NCI-H748 treated with DMSO at 0.1 percent for 48 hours (cell line): Measurements from ENCODE around the gene PUS1.

ENCODE experiments used
- DNase-seq: peaks from one replicate; lab custom pipeline; 2025; lab: John Stamatoyannopoulos, UW

The PUS1 gene

GRCh38 chr12:131902332-131903241 is 26.5 kb upstream of the PUS1 start:
- no peak for DNase-seq

GRCh38 chr12:131903270-131904255 is 25.5 kb upstream of the PUS1 start:
- DNase-seq, result no peak

- DNase-seq, result no peak
These were observed 24.7 kb upstream of the PUS1 start for GRCh38 chr12:131904346-131904745.

DNA sequence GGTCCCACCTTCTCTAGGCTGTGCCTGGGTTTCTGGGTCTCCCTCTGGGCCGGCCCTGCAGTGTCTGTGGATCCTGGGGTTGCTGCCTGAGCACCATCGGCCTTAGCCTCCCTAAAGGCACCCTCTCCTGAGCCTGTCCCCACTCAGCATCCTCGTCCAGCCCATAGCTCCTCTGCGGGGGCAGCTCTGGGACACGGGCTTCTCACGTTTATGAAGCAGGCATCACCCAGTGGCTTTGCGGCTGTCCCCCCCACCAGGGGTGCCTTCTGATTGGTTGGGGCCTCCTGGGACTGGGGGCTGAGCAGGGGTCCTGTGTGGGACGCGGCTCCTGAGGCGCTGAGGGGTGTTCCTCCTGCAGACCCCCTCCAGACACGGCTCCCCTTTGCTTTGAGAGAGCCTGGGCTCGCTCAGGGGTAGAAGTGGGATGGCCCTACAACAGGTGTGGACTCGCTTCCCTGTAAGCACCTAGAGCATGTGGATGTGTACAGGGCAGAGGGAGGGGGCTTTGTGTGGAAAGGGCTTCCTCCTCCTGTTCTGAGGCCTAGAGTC is 23.9 kb upstream of the PUS1 start:
- no peak for DNase-seq

DNA sequence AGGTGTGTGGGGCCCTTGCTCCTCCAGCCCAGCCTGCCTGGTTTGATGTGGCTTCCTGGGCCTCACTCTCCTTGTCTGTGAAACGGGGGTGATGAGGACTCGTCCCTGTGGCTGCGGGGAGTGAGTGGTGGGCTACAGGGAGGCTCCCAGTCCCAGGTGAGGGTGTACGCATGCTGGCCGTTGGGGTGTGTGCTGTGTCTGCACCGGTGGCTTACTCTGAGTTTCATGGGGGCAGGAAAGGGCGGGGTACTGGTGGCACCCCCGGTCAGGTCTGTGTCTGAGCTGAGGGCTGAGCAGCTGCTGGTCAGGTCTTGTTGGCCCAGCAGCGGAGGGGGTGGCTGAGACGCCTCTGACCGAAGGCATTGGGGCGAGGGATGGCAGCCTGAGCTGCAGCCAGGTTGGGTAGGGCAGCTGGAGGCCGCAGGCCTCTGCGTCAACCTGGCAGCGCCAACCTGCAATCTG is 23.4 kb upstream of the PUS1 start:
- no peak for DNase-seq

DNA sequence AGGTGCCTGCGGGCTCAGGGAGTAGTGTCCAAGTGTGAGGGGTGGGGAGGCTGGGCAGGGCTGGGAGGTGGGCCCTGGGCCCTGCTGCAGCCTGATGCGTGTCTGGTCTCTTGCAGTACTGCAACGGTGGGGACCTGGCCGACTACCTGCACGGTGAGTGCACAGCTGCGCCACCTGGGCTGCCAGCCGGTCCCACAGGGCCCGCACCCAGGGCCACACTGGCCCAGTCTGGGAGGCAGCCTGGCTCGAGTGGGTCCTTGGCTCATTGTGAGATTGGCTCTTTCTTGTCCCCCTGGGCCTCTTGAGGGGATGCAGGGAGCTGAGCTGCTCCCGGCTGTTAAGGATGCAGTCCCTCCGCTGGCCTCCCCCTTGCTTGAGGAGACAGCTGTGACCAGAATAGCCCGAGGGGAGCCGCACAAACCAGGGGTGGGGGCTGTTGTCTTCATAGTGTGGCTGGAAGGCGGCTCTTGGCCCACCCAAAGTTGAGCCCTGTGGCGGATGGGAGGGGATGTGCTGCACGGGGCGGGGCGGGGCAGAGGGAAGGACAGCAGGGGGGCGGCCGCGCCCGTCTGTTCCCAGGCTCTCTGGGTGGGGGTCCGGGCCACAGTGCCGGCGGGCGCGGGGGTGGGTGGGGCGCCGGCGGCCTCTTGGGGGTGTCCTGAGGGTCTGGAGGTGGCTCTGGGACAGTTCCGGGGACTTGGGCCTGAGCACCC is 21.5 kb upstream of the PUS1 start:
- DNase-seq, result no peak

DNA sequence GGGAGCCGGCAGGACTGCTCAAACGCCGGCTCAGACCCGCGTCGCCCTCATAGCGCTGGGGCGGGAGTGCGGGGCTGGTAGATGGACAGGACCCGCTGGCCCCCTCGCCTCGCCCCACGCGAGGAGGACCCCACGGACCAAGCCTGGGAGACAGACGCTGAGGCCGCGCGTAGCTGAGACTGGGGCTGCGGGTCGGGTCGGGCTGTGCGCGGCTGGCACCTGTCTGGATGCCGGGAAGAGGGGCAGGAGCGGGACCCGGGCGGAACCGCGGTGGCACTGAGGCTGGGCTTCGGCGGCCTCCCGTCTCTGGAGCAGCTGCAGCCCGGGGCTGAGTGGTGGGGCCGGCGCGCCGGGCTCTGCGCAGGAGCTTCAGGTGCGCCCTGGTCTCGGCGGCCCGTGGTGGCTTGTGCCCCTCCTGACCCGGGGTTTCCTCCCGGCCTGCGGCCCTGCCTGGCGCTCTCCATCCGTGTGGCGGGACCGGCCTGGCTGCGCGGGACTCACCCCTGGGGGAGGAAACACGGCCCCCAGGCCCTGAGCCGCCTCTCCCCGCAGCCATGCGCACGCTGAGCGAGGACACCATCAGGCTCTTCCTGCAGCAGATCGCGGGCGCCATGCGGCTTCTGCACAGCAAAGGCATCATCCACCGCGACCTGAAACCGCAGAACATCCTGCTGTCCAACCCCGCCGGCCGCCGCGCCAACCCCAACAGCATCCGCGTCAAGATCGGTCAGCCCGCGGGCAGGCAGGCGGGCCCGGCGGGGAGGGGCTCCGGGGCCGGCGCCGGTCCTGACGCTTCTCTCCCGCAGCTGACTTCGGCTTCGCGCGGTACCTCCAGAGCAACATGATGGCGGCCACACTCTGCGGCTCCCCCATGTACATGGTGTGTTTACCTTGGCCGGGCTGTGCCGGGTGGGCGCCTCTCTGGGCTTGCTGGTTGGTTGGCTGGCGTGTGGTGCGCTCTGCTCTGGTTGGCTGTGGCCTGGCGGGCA is 20.7 kb upstream of the PUS1 start:
- no peak for DNase-seq

- no peak for DNase-seq
These were observed 19.9 kb upstream of the PUS1 start for GRCh38 chr12:131909081-131909751.

DNA sequence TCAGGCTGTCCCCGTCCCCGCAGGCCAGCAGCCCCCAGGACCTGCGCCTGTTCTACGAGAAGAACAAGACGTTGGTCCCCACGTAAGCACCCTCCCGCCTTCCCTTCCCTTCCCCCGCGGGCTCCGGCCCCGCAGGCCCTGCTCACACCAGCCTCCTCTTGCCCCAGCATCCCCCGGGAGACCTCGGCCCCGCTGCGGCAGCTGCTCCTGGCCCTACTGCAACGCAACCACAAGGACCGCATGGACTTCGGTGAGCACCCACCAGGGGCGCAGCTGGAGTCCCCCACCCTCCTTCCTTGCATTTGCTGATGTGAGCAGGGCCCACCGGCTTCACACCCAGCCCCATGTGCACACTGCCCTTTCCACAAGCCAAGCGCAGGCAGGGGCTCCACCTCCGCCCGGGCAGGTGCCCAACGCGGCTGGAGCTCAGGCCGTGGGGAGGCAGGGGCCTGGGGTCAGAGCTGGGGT is 19.3 kb upstream of the PUS1 start:
- DNase-seq, result no peak

GRCh38 chr12:131910302-131911027 is 18.6 kb upstream of the PUS1 start:
- no peak for DNase-seq

DNA sequence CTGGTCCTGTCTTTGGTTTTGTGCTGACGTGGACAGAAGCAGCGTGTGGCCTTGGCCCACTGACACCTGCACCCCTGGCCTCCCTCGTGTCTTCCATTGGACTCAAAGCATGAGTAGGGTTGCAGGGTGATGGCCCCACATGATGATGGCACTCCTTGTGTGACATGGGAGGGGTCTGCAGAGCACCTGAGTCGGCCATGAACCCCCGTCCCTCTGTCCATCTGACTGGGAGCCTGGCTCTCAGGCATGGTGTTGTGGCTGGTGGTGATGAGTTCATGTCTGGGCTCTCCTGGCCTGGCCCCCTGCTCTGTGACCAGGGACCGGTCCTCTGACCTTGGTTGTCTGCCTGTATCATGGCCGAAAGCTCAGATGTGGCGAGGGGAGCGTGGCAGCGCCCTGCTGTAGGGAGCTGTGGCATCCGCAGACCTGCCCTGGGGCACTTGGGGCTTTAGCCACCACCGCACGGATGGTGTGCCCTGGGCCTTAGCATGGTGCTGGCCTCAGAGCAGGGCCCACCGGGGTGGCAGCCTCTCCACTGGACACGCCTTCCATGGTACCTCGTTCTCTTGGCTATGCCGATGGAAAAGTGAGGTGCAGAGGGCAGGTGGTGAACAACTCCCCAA is 17.9 kb upstream of the PUS1 start:
- no peak for DNase-seq

DNA sequence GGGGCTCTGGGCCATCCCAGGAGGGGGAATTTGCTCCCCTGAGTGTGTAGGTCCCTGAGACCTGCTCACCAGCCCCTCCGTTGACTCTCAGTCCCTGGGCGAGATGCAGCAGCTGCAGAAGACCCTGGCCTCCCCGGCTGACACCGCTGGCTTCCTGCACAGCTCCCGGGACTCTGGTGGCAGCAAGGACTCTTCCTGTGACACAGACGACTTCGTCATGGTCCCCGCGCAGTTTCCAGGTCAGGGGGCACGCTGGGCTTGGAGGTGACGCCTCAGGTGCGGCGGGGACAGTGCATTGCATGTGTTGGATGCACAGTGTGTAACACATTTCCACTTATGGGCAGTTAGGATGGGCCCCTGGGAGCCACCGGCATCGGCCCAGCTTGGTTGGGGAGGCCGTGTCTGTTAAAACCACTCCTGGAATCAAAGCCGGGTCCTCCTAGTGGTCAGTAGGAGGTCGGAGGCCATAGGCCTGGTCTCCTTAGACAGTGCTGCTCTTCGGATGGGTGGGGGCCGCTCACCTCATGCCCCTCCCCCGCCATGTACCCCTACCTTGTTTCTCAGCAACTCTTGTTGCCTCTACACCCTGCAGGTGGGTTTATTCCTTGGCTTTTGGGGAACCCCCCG is 17.1 kb upstream of the PUS1 start:
- no peak for DNase-seq

DNA sequence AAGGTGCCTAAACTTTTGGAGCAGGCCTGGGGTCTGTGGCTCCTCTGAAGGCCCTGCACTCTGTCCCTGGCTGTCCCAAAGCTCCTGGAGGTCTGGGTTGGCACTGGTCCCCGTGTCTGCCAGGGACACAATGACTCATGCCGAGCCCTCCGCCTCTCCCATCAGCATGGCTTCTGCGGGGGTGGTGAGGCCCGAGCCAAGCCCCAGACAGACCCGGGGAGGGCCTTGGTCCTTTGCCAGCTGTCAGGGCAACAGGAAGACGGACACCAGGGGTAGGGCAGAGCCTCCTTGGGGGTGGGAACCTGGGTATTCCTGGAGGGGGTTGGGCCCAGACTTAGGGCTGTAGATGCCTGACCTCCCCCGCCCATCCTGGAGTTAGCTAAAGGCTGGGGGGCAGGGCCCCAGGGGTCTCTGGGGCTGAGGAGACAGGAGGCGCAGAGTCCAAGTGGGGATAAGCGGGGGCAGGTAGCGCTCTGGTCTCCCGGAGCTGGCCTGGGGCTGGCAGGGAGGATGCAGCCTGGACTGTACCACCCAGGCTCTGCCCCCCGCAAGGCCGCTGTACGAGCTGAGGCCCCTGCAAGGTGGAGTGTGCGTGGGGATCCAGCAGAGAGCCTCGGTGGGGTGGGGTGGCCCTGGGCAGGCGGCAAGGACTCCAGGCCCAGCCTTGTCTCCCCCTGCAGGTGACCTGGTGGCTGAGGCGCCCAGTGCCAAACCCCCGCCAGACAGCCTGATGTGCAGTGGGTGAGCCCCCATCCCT is 16.4 kb upstream of the PUS1 start:
- no peak for DNase-seq

DNA sequence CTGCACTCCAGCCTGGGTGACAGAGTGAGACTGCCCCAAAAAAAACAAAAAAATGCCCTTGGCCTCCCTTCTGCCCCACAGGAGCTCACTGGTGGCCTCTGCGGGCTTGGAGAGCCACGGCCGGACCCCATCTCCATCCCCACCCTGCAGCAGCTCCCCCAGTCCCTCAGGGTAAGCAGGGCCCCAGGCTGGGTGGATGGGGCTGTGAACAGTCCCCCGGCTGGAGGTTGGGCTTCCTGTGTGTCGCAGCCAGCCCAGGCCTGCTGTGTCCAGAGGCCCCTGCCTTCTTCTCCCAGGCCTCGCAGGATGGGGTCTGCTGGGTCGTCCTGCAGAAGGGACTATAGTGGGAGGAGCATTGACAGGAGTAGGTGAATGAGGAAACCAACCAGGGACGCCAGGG is 15.4 kb upstream of the PUS1 start:
- DNase-seq, result no peak

DNA sequence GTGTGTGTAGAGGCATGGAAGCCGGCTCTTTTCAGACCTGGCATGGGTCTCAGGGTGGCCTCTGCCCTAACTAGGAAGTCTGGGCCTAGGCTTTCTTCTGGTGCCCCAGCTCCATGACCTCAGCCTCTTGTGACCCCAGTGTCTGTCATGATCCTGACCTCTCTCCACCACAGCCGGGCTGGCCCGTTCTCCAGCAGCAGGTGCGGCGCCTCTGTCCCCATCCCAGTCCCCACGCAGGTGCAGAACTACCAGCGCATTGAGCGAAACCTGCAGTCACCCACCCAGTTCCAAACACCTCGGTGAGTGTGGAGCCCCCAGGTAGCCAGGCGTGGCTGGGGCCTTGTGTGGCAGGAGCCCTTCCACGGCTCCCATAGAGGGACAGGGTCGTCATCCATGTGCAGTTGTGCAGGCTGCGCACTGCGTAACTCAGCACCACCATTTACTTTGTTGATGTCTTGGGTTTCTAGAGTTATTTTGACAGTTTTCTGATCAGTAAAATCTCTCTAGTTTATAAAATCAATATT is 14.8 kb upstream of the PUS1 start:
- no peak for DNase-seq

- DNase-seq, result no peak
These were observed 13.9 kb upstream of the PUS1 start for GRCh38 chr12:131915000-131915689.

GRCh38 chr12:131915823-131916222 is 13.3 kb upstream of the PUS1 start:
- DNase-seq, result no peak
